HEK293 (cell line): Measurements from ENCODE around the gene PIK3C2G.
"Not testable (repeated sequence)": the region's sequence is repeated elsewhere in the genome, so short reads cannot be mapped to it uniquely, and the experiment has no call there.

Experiments
- CTCF ChIA-PET: fragments of 350-600 bp; formaldehyde crosslinking; extraction: SDS; loops from one replicate; lab custom pipeline; 2021; ENCODE audit warnings: antibody characterized with exemption; lab: Yijun Ruan, JAX
- POLR2A ChIA-PET: fragments of 300-600 bp; formaldehyde crosslinking; extraction: SDS; loops from one replicate; lab custom pipeline; 2020; ENCODE audit warnings: antibody characterized with exemption, inconsistent platforms; lab: Yijun Ruan, JAX
- H3K27ac ChIP-seq: fragments of 200-500 bp; sonication (Bioruptor generic); 2 replicates; pipeline ENCODE4 v1.5.1; 2014; ENCODE audit warnings: low read depth, low read length, control low read depth, inconsistent platforms; ENCODE audit errors: extremely low read depth
- H3K36me3 ChIP-seq, 2 experiments: fragments of 200-500 bp in 1 of 2; sonication (Bioruptor generic) in 1 of 2; 1 replicate in 1 of 2; 2 replicates in 1 of 2; pipeline ENCODE4 v1.5.1; 2014 to 2017; ENCODE audit warnings: inconsistent platforms in 2 of 2, low read length in 2 of 2; ENCODE audit not compliant: control insufficient read depth in 2 of 2, insufficient read depth in 1 of 2
- H3K4me1 ChIP-seq: fragments of 200-500 bp; sonication (Bioruptor generic); 2 replicates; pipeline ENCODE4 v1.5.1; 2014; ENCODE audit warnings: mild to moderate bottlenecking, low read length, inconsistent platforms; ENCODE audit not compliant: control insufficient read depth, insufficient read depth
- H3K4me3 ChIP-seq: 2 replicates; pipeline ENCODE4 v1.5.1; 2011; ENCODE audit warnings: low read depth, mild to moderate bottlenecking, control low read depth, low read length, moderate library complexity
- H3K9me3 ChIP-seq: fragments of 200-500 bp; sonication (Bioruptor generic); 2 replicates; pipeline ENCODE4 v1.5.1; 2014; ENCODE audit warnings: low read depth, low read length, inconsistent platforms; ENCODE audit not compliant: control insufficient read depth, insufficient read depth
- GLIS2 ChIP-seq: fragments of 450-650 bp; formaldehyde crosslinking; IDR thresholded peaks from 2 replicates; pipeline ENCODE4 v1.5.1; 2016; ENCODE audit warnings: missing biosample characterization, missing genetic modification characterization
- PRDM1 ChIP-seq: fragments of 450-650 bp; formaldehyde crosslinking; IDR thresholded peaks from 2 replicates; pipeline ENCODE4; 2016; ENCODE audit warnings: missing biosample characterization, missing genetic modification characterization
- REST ChIP-seq: fragments of 450-650 bp; formaldehyde crosslinking; IDR thresholded peaks from 2 replicates; pipeline ENCODE4 v1.5.1; 2016; ENCODE audit warnings: missing biosample characterization, missing genetic modification characterization
- ZBTB8A ChIP-seq: fragments of 450-650 bp; formaldehyde crosslinking; IDR thresholded peaks from 2 replicates; pipeline ENCODE4 v1.5.1; 2016; ENCODE audit warnings: missing biosample characterization, missing genetic modification characterization
- ZFP37 ChIP-seq: fragments of 450-650 bp; formaldehyde crosslinking; IDR thresholded peaks from 2 replicates; pipeline ENCODE4 v1.5.1; 2016; ENCODE audit warnings: missing biosample characterization, missing genetic modification characterization
- ZNF138 ChIP-seq: fragments of 450-650 bp; formaldehyde crosslinking; IDR thresholded peaks from 2 replicates; pipeline ENCODE4 v1.5.1; 2016; ENCODE audit warnings: missing biosample characterization, missing genetic modification characterization, borderline replicate concordance
- ZNF140 ChIP-seq: fragments of 450-650 bp; formaldehyde crosslinking; IDR thresholded peaks from 2 replicates; pipeline ENCODE4 v1.5.1; 2016; ENCODE audit warnings: missing biosample characterization, missing genetic modification characterization
- ZNF174 ChIP-seq: fragments of 450-650 bp; formaldehyde crosslinking; IDR thresholded peaks from 2 replicates; pipeline ENCODE4 v1.5.0; 2017; ENCODE audit warnings: missing biosample characterization, mild to moderate bottlenecking, missing genetic modification characterization
- ZNF202 ChIP-seq: fragments of 450-650 bp; formaldehyde crosslinking; IDR thresholded peaks from 2 replicates; pipeline ENCODE4 v1.5.1; 2016; ENCODE audit warnings: missing biosample characterization, missing genetic modification characterization, borderline replicate concordance
- ZNF266 ChIP-seq: fragments of 450-650 bp; formaldehyde crosslinking; IDR thresholded peaks from 2 replicates; pipeline ENCODE4 v1.5.1; 2016; ENCODE audit warnings: missing biosample characterization, missing genetic modification characterization, low read depth
- ZNF280D ChIP-seq: fragments of 450-650 bp; formaldehyde crosslinking; IDR thresholded peaks from 2 replicates; pipeline ENCODE4 v1.5.1; 2016; ENCODE audit warnings: missing biosample characterization, missing genetic modification characterization
- ZNF354C ChIP-seq: fragments of 450-650 bp; formaldehyde crosslinking; IDR thresholded peaks from 2 replicates; pipeline ENCODE4 v1.5.1; 2016; ENCODE audit warnings: missing biosample characterization, missing genetic modification characterization, low read depth, borderline replicate concordance
- ZNF394 ChIP-seq: fragments of 450-650 bp; formaldehyde crosslinking; IDR thresholded peaks from 2 replicates; pipeline ENCODE4 v1.5.1; 2016; ENCODE audit warnings: missing biosample characterization, missing genetic modification characterization, mild to moderate bottlenecking, moderate library complexity, borderline replicate concordance
- ZNF510 ChIP-seq: fragments of 450-650 bp; formaldehyde crosslinking; IDR thresholded peaks from 2 replicates; pipeline ENCODE4 v1.5.1; 2018; ENCODE audit warnings: mild to moderate bottlenecking, missing genetic modification characterization, missing biosample characterization; ENCODE audit not compliant: insufficient replicate concordance
- ZNF555 ChIP-seq: fragments of 450-650 bp; formaldehyde crosslinking; conservative IDR thresholded peaks from 2 replicates; pipeline ENCODE4 v1.5.1; 2017; ENCODE audit warnings: missing biosample characterization, mild to moderate bottlenecking, missing genetic modification characterization, inconsistent platforms
- ZNF558 ChIP-seq: fragments of 450-650 bp; formaldehyde crosslinking; IDR thresholded peaks from 2 replicates; pipeline ENCODE4 v1.5.1; 2016; ENCODE audit warnings: missing biosample characterization, missing genetic modification characterization
- ZNF623 ChIP-seq: fragments of 450-650 bp; formaldehyde crosslinking; IDR thresholded peaks from 2 replicates; pipeline ENCODE4 v1.5.1; 2016; ENCODE audit warnings: missing biosample characterization, missing genetic modification characterization
- ZNF654 ChIP-seq: fragments of 450-650 bp; formaldehyde crosslinking; IDR thresholded peaks from 2 replicates; pipeline ENCODE4 v1.5.1; 2016; ENCODE audit warnings: low read depth, missing biosample characterization, missing genetic modification characterization
- ZNF660 ChIP-seq: fragments of 450-650 bp; IDR thresholded peaks from 2 replicates; pipeline ENCODE4 v1.5.1; 2018; ENCODE audit warnings: missing biosample characterization, mild to moderate bottlenecking, missing genetic modification characterization
- TF ChIP-seq, protein P1 (sequence below): fragments of 450-650 bp; formaldehyde crosslinking; IDR thresholded peaks from 2 replicates; pipeline ENCODE4 v1.5.1; 2016; ENCODE audit warnings: missing biosample characterization, missing genetic modification characterization

PIK3C2G gene

DNA sequence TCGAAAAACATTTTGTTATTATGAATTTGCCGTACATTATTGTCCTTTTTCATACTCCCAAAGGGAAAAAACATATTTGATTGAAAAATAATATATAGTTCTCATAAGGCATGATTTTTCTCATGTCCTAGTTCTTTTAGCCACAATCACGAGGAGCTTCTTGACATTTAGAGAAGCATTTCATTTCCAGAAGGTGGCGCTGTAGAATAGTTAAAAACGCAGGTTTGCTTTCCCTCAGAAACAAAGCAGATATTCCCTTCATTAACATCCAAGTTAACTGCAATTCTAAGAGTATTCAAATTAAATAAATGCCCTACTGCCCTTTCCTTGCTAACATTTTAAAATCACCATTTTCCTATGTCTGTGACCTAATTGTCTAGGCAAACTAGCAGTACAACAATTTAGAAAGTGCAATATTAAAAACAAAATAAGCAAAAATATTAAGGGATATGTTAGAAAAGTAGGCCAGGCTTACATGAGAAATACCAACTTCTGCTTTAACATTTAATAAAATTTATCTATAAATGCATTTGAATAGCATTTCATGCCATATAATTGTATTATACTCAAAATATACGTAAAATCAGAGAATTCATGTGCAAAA, 10.9 kb upstream of the PIK3C2G start:
- Histone ChIP-seq H3K4me3 (no peak overlapping the region), H3K27ac (no peak overlapping the region), H3K36me3 (no peaks in the 10 kb centered on the region), H3K4me1 (no peaks in the 10 kb centered on the region), H3K9me3 (no peaks in the 10 kb centered on the region)
- ChIA-PET POLR2A (no interaction called here), CTCF (interaction anchor here (0.6 to 3.5 kb wide), 16 partner anchors 9 to 1367 kb away, joined by 3 to 47 read pairs (median 3); partner anchors contain the start of gene PIK3C2G)
- 0 out of 2 replicates have a peak, but pooled peaks have one; percentile 41 for TF ChIP-seq ZNF660 (tag by site-specific recombination)
- TF ChIP-seq, protein P1, sequence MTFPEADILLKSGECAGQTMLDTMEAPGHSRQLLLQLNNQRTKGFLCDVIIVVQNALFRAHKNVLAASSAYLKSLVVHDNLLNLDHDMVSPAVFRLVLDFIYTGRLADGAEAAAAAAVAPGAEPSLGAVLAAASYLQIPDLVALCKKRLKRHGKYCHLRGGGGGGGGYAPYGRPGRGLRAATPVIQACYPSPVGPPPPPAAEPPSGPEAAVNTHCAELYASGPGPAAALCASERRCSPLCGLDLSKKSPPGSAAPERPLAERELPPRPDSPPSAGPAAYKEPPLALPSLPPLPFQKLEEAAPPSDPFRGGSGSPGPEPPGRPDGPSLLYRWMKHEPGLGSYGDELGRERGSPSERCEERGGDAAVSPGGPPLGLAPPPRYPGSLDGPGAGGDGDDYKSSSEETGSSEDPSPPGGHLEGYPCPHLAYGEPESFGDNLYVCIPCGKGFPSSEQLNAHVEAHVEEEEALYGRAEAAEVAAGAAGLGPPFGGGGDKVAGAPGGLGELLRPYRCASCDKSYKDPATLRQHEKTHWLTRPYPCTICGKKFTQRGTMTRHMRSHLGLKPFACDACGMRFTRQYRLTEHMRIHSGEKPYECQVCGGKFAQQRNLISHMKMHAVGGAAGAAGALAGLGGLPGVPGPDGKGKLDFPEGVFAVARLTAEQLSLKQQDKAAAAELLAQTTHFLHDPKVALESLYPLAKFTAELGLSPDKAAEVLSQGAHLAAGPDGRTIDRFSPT (tag by site-specific recombination): no peak
- TF ChIP-seq ZNF654: peak; percentile 89

GRCh38 chr12:18254081-18254480, 7.2 kb upstream of the PIK3C2G start:
- ChIA-PET CTCF (interaction anchor here (1.2 kb wide), 1 partner anchor 66 kb away, joined by 5 read pairs; no protein-coding TSS in a partner anchor), POLR2A (no interaction called here)
- TF ChIP-seq GLIS2 (no peak), ZNF174 (tag by site-specific recombination) (no peak), PRDM1 (tag by site-specific recombination) (no peak), ZNF280D (no peak)
- Histone ChIP-seq H3K4me1 (no peaks in the 10 kb centered on the region), H3K9me3 (no peaks in the 10 kb centered on the region), H3K36me3 (no peaks in the 10 kb centered on the region), H3K27ac (no peak overlapping the region), H3K4me3 (no peak overlapping the region)

DNA sequence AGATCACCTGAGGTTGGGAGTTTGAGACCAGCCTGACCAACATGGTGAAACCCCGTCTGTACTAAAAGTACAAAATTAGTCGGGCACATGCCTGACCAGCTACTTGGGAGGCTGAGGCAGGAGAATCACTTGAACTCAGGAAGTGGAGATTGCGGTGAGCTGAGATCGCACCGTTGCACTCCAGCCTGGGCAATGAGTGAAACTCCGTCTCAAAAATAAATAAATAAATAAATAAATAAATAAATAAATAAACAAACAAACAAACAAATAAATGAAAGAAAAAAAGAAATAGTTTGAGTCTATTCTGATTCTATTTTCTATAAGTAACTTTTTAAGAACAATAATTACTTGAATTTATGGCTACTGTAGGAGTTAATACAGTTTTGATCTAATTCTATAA, 6.3 kb upstream of the PIK3C2G start:
- CTCF ChIA-PET, H3K36me3 ChIP-seq, H3K4me1 ChIP-seq, H3K4me3 ChIP-seq, H3K9me3 ChIP-seq, H3K27ac ChIP-seq, POLR2A ChIA-PET: not testable (repeated sequence)
- TF ChIP-seq ZNF623 (tag by site-specific recombination) (peak; percentile 63), ZNF138 (tag by site-specific recombination) (peak; percentile 75; the same call in 1 of the 2 replicates), ZNF510 (tag by site-specific recombination) (peak; percentile 58), ZNF202 (tag by site-specific recombination) (peak; percentile 79; the same call in 1 of the 2 replicates), ZFP37 (tag by site-specific recombination) (0 out of 2 replicates have a peak, but pooled peaks have one; percentile 27), REST (tag by site-specific recombination) (peak; percentile 63; the same call in 1 of the 2 replicates), ZNF558 (tag by site-specific recombination) (0 out of 2 replicates have a peak, but pooled peaks have one; percentile 49), ZNF394 (tag by site-specific recombination) (peak; percentile 82; the same call in 1 of the 2 replicates), ZBTB8A (tag by site-specific recombination) (peak; percentile 64; the same call in 1 of the 2 replicates), ZNF654 (peak; percentile 44), ZNF555 (tag by site-specific recombination) (peak; percentile 75), ZNF140 (tag by site-specific recombination) (peak; percentile 90), ZNF354C (tag by site-specific recombination) (0 out of 2 replicates have a peak, but pooled peaks have one; percentile 45), ZNF266 (0 out of 2 replicates have a peak, but pooled peaks have one; percentile 21)
